ENCODE data around the gene ZRANB1.
A peak's percentile ranks its signal among the peaks of the same experiment; 100 is the strongest.
"Not testable (repeated sequence)": the region's sequence is repeated elsewhere in the genome, so short reads cannot be mapped to it uniquely, and the experiment has no call there.

Gene ZRANB1

DNA sequence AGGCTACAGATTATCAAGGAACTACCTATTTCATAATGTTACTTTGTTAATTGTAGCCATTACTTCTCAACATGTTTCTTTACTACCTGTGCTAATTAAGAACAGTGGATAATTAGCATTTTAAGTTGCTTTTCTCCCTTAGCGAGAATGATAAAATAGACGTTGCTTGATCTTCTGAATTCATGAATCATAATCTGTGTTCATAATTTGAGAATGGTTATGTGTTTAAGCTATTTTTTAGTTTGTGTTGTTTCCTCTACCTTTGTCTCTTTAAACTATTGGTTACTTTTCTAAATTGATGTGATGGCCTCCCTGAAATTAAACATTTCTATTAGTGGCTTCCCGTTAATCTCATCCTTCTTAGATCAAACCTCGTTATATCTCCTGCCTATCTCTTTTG lies at the start of gene ZRANB1:
TSS of gene ZRANB1 (plus strand) at position 301 of the 400 bp plus-strand sequence. CDS start 371 bp downstream, outside the sequence.
- no peak for DNase-seq (ENCODE audit: low read depth)

- no peak for DNase-seq (ENCODE audit: low read depth)
Observed at GRCh38 chr10:124892905-124893304, 49.0 kb upstream of the ZRANB1 start.

- no peak for DNase-seq (ENCODE audit: low read depth)
Observed at GRCh38 chr10:124894569-124895215, 47.2 kb upstream of the ZRANB1 start.

DNA sequence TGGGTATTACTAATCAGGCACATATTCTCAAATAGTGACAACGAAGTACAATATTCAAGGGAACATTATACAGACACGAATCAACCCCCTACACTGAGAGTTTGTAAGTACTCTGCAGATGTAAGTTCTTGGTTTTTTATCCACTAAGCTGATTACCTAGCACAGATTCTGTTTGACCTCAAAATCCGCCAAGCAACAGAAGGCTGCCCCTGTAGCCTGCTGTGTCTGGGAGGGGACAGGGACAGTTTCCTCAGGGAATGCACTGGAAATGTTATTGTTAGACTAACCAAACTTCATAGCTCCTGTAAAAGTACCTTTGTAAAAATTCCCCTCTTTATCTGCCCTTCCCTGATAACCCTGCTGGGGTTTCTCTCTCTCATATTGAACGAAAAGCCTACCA lies 45.2 kb upstream of the ZRANB1 start:
- no peak for DNase-seq (ENCODE audit: low read depth)

- no peak for DNase-seq (ENCODE audit: low read depth)
Observed at GRCh38 chr10:124898471-124898870, 43.5 kb upstream of the ZRANB1 start.

- DNase-seq (ENCODE audit: low read depth): no peak
Observed at GRCh38 chr10:124899151-124899550, 42.8 kb upstream of the ZRANB1 start.

DNA sequence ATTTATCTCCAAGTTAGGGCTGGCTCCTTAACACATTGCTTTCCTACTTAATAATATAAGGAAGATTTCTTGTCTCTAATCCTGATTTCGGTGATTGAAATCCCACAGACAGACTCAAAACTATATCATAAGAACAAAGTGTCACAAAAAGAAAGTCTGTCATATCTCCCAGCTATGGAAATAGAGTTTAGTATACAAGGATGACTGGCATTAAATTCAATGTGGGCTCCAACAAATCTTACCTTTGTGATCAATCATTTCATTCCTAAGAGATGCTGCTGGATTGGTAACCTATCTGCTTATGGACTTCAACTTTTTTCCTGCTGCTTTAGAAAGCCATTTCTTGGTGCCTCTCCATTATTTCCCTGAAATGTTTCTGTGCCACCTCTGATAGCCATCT lies 39.5 kb upstream of the ZRANB1 start:
- DNase-seq (ENCODE audit: low read depth): no peak

DNA sequence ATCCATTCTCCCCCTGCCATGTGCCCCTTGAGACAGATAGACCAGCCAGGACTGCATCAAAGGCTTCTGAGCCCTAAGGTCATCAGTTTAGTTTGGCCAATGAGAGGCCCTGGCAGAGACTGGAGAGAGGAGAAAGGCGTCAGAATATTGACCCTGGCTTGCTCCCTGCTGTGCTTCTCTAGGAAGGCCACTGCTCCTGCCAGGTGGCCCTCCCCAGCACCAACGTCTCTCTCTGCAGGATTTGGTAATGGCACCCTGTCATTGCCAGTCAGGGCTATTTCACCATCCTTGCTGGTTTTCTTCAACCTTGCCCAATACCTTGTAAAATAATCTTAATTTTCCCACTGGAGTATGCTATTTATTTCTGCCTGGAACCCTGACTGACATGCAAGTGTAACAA lies 38.8 kb upstream of the ZRANB1 start:
- no peak for DNase-seq (ENCODE audit: low read depth)

- DNase-seq (ENCODE audit: low read depth): no peak
Observed at GRCh38 chr10:124904796-124905195, 37.1 kb upstream of the ZRANB1 start.

- DNase-seq (ENCODE audit: low read depth): peak; percentile 59
Observed at GRCh38 chr10:124906551-124907001, 35.3 kb upstream of the ZRANB1 start.

DNA sequence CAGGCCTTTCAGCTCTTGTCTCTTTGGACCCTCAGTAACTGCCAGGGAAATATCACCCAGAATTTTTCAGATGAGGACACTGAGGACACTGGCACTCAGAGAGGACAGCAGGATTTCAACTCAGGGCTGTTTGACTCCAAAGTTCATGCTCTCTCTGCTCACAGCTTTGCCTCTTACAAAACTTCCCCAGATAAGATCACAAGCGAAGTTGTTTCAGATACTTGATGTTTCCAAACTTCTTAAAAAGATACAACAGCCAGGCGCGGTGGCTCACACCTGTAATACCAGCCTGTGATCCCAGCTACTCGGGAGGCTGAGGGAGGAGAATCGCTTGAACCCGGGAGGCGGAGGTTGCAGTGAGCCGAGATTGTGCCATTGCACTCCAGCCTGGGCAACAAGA lies 32.4 kb upstream of the ZRANB1 start:
- no peak for DNase-seq (ENCODE audit: low read depth)

GRCh38 chr10:124911124-124912067 lies 30.5 kb upstream of the ZRANB1 start:
- DNase-seq (ENCODE audit: low read depth): no peak

DNA sequence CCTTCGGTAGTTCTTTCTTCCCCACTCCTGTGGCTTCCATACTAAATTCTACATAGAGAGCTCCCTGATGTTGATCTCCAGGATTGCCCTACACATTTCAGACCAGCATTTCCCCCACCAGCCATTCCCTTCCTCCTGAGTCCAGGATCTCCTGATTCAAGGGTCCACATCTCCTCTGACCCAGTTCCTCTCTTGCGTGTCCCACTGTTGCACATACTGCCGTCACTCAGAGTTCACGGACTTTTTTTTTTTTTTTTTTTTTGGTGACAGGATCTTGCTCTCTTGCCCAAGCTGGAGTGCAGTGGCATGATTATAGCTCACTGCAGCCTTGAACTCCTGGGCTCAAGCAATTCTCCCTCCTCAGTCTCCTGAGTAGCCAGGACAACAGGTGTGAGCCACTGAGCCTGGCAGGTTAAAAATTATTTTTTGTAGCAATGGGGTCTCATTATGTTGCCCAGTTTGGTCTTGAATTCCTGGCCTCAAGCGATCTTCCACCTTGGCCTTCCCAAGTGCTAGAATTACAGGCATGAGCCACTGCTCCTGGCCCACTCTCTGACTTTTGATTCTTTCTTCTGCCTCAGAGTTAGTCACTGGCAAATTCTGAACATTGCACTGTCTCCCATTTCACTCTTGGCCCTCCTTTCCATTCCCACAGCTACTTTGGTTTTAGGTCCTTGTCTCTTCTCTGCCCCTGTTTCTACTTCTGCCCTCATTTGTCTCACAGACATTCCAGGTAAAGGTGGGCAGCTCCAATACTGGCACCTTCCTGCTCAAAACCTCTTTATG lies 29.6 kb upstream of the ZRANB1 start:
- no peak for DNase-seq (ENCODE audit: low read depth)

DNA sequence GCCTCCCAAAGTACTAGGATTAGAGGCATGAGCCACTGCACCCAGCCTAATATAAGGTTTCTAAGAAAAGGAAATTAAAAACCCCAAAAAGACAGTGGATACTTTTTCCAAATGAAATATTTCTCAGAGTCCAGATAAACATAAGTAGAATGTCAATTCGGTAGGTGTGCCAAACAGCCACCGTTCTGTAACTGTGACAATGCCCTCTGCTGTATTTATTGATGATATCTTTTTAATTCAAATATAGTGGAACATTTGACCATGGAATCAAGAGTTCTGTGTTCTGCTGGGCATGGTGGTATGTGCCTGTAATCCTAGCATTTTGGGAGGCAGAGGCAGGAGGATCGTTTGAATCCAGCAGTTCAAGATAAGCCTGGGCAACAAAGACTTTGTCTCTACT lies 28.8 kb upstream of the ZRANB1 start:
- DNase-seq (ENCODE audit: low read depth): no peak

DNA sequence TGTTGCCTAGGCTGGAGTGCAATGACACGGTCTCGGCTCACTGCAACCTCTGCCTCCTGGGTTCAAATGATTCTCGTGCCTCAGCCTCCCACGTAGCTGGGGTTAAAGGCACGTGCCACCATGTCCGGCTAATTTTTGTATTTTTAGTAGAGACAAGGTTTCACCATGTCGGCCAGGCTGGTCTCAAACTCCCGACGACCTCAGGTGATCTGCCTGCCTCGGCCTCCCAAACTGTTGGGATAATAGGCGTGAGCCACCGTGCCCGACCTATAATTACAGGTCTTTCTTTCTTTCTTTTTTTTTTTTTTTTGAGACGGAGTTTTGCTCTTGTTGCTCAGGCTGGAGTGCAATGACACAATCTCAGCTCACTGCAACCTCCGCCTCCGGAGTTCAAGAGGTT lies 27.5 kb upstream of the ZRANB1 start:
- not testable (repeated sequence) for DNase-seq (ENCODE audit: low read depth)

DNA sequence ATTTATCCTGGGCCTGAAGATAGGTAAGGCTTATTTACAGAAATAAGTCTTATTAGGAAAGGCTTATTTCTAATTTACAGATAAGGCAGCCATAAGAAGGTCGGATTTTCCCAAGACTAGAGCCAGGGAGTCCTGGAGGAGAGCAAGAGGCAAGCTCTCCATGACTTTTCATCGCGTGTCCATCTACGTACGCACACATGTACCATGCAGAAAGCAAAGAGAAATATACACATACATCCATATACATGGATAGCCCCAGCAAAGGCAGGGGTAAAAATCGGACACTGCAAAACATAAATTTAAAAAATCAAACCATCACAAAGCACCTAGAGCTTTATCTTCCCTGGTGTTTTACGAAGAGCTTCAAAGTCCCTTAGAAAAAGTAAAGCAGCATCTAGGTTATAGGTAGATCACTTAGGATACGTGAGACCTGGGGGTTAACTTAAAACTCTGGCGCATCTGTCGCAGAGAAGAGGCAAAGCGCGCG lies 25.8 kb upstream of the ZRANB1 start:
- no peak for DNase-seq (ENCODE audit: low read depth)

GRCh38 chr10:124916585-124917427 lies 25.1 kb upstream of the ZRANB1 start:
- DNase-seq (ENCODE audit: low read depth): peak; percentile 60

DNA sequence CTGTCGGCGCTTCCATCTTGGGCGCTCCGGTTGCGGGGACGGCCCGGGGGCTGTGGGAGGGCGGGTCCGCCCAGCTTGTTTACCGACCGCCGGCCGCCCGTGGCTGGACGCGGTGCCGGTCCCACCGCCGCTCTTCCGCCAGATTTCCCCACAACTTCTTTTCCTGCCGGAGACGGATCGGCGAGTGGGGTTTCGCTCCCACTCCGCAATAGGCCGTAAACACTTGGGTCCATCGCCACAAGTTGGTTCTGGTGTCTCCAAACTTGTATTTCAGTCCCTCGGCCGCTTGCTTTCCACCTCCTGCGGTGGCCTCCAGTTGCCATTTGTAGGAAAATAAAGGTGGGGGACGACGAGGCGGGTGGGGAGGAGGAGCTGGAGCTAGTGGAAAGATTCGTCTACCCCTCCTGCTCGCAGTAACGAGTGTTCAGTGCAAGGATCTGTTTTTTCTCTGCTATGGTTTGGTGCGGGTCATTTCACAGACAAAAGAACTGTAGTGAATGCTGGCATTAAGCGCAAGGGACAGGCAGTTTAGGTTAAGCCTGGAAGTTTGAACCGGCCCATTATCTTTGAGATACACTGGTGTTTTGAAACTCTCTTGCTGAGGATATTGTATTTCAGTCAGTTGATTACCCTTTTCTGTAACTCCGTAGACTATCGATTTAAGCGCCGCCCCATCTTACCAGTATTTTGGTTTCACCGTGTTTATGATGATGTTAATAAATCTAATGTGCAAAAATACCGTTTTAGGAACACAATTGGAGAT lies 24.3 kb upstream of the ZRANB1 start:
- no peak for DNase-seq (ENCODE audit: low read depth)

DNA sequence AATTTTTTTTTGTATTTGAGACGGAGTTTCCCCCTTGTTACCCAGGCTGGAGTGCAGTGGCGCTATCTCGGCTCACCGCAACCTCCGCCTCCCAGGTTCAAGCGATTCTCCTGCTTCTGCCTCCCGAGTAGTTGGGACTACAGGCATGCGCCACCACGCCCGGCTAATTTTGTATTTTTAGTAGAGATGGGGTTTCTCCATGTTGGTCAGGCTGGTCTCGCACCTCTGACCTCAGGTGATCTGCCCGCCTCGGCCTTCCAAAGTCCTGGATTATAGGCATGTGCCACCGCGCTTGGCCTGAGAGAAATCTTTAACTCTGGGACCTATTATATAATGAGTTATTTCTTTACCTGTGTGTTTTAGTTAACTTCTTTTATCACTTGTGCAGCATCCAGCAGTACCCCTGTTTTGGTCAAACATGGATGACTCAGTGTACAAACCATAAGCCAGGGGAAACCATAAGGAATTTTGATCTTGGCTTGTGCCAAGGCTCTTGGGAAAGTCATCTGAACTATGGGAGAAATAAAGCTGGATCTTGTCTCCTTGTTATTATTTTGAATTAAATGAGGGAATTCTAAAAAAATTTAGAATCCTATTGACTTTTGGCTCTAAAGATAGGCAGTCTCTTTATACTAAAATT lies 23.6 kb upstream of the ZRANB1 start:
- no peak for DNase-seq (ENCODE audit: low read depth)

DNA sequence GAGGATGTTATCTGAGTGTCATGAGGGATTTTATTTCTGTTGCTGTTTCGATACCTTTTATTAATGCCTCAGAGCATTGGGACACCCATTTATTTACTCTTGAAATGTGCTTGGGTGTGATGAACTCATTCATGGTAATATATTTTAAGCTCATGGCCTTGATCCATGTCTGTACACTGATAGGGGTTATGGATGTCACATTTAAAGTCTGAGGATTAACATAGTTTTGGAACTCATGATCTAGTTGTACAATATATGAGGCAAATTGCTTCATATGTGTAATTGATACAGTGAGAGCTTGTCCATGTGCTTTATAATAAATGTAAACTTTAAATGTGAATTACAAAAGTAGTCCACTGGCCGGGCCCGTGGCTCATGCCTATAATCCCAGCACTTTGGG lies 23.0 kb upstream of the ZRANB1 start:
- no peak for DNase-seq (ENCODE audit: low read depth)
